GOT3 (cell line): ENCODE measurements around the gene RAD51B.

ENCODE experiments used
- DNase-seq: peaks from one replicate; lab custom pipeline; 2025; ENCODE audit warnings: mixed read lengths; lab: John Stamatoyannopoulos, UW

RAD51B gene

DNA sequence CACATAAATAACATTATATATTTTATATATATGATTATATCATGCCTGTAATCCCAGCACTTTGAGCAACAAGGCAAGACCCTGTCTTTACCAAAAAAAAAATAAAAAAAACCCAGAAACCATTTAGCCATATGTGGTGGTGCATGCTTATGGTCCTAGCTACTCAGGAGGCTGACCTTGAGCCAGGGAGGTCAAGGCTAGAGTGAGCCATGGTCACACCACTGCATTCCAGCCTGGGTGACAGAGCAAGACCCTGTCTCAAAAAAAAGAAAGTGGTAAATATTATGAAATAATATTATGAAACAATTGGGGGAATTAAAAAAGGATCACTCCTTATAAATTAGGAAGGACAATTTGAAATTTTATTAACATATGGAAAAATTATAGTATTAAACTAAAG lies 16.0 kb downstream of the RAD51B start:
- no peak for DNase-seq

DNA sequence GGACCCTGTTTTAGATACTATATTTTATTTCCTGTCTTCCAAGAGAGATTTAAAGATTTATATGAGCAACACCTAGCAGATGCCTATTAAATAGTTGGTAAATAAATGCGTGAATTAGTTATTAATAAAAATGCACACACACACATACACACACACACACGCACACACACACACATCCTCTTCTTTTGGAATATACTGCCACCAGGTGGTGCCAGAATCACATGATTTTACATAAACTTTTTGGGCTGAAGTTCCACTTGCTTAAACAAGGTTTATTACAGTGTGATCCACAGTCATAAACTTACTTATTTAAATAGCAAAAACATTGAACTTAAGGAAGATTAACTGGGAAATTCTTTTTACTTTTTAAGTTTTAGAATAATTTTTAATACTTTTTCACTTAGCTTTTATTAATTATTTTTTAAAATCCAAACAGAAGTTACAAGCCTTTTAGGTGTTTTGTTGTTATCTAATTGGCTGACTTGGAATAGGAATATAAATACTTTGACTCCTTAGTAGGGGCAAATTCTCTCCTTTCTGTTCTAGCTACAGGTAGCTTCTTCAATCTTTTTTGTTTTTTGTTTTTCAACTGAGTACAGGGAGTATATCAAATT lies 17.5 kb downstream of the RAD51B start:
- DNase-seq = no peak

DNA sequence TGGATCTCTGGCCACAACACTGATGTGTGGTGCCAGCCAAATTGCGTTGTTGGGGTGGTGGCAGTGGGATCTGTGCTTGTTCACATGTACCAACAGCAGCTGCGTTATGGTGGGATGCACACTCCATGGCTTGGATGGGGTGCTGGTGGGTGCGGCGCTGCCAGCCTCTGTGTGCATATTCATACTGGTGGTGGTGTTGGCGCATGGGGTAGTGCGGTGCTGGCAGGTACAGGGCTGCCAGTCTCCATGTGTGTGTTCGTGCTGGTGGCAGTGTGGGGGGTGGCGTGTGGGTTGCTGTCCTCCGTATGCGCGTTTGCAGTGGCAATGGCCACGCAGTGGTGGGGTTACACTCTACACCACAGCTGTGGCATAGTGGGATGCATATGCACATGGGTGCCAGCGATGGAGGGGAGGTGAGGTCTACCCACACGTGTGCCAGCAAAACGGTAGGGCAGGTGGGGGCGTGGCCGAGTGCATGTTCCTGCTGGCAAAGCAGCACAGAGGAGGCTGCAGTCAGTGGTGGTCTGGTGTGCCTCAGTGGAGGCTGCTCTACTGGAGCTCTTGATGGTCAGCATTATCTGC lies 26.5 kb downstream of the RAD51B start:
- DNase-seq = no peak

DNA sequence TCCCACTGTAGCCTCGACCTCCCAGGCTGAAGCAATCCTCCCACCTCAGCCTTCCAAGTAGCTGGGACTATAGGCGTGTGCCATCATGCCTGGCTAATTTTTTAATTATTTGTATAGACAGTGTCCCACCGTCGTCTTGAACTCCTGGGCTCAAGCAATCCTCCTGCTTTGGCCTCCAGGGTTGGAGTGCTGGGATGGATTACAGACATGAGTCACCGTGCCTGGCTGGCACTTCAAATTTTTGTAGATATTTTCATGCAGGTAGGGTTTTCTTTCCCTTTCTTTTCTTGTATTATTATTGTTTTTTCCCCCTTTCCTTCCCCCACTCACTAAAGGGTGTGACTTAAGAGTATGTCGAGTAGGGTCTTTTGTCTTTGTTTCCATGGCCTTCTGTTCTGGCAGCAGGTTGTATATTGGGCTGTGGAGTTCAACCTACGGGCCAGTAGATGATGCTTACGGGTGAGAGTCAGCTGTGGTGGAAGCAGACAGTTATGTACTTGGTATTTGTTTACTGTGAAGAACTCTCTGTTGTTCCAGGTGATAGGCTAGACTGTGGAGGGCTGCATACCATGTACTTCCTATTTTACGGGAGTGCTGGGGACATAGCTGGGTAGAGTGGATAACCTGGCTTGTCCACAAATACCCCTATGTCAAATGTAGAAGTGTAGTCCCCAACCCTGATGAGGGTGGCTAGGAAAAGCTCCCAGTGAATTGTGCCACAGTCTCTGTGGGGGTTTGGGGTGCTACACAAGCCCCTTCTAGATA lies 30.7 kb downstream of the RAD51B start:
- no peak for DNase-seq

DNA sequence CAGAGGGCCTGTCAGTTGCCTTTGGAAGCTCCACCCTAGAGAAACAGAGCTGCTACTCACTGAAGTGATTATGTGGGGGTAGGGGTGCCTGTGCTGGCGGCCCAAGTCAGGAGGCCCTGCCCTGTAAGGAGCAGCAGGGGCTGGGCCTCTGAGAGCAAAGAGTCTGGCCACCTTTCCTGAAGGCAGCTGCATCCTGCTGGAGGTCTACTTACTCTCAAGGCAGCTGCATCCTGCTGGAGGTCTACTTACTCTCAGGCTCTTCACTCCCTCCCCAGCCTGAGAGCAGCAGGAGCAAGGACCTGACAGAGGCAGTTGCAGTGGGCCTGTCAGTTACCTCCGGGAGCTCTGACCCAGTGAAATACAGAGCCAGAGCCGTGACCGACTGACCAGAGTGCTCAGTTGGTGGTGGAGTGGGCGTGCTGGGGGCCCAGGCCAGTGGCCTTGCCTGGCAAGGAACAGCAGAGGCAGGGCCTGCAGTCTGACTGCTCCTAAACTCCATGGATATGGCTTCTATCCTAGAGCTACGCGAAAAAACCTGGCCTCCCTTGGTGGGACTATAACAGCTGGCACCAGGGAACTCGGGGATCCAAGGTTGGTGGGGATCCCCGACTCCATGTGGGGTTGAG lies 32.3 kb downstream of the RAD51B start:
- no peak for DNase-seq

DNA sequence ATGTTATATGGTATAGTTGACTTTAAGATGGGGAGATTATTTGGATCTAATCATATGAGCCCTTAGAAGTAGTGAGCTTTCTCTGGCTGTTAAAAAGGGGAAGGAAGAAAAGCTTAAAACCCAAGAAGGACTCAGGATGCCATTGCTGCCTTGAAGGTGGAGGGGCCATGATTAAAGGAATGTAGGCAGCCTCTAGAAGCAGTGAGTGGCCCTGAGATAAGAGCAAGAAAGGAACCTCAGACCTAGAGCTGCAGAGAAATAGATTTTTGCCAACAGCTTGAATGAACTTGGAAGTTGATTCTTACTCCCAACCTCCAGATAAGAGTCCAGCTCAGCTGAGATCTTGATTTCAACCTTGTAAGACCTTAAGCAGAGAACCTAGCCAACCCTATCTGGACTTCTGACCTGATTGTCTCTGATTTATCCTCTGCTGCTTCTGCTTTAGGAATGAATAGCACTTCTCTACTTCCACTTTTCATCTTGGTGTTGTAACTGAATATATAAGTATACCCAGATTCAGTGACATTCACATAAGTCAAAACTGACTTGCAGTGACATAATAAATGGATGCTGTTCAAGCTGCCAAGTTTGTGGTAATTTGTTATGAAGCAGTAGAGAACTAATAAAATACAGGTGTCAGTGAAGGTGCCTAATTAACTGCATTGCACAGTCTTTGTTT lies 33.5 kb downstream of the RAD51B start:
- no peak for DNase-seq

DNA sequence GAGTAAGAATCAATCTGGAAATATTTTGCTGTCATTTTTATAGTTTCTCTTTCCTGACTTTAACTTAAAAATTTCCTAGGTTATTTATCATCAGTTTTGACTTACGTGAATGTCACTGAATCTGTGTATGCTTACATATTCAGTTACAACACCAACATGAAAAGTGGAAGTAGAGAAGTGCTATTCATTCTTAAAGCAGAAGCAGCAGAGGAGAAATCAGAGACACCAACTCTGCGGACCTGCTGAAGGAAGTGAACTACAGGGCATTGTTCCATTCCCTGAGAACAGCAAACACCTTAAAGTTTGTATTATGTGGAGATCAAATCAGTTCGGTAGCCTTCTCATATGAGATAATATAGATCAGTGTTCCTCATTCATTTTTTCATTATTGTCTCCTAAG lies 34.1 kb downstream of the RAD51B start:
- DNase-seq = no peak

DNA sequence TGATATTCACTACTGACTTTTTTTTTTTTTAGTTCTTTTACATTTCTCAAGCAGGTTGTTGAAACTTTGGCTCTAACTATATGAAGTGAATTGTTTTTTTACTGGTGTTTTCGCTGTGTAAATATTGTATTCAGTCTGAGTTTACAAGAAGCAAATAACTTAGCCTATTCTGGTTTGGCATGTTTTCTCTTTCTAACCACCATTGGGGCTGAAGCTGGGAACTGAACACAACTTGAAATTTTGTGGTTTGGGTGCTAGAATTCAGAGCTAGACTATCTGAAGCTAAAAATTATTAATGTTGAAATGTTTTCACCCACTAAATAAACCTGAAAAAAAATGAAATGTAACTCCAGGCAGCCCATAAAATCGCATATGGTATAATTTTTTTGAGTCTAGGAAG lies 37.2 kb downstream of the RAD51B start:
- no peak for DNase-seq

DNA sequence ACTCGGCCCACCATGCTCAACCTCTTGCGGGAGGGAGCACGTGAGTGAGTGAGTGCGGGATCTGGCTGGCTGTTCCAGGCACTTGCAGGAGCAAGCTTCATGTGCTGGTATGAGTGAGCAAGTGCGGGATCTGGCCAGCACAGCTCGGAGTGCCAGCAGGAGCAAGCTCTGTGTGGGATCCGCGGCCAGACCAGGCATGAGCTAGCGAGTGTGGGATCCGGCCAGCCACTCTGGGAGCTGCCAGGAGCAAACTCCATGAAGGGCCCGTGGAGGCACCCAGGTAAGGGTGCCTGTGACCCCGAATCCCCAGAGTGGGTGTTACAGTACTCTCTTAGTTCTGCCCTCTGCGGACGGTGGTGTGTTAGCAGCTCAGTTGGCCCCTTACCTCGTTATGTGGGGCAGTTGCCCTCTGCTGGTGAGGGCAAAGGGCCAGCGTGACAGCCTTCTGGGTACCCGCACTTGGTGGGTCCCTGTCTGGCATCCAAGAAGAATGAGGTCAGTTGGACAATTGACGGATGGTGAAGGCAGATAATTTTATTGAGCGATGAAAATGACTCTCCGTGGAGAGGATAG lies 38.3 kb downstream of the RAD51B start:
- DNase-seq = no peak

DNA sequence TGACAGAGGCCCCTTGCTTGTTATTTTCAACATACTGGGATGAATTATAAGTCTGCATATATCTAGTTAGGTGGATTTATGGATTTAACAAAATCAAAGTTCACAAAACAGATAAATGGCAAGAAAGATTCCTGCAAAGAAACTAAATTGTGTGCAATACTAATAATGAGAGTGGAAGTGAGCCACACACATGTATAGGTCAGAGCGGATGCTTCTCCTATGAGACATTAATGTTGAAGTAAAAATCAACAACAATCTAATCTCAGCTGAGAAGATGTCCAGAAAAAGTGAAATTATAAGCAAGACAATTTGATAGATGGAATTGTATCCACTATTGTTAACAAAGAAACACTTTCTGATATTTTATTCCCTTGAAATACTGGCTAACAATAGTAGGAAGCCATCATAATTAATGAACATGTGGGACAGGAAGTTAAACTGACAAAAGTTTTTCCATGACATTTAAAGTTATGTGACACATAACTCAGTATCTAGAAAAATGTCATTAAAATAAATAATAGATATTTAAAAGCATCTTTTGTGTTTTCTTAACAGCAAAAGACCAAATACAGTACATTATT lies 39.7 kb downstream of the RAD51B start:
- no peak for DNase-seq

DNA sequence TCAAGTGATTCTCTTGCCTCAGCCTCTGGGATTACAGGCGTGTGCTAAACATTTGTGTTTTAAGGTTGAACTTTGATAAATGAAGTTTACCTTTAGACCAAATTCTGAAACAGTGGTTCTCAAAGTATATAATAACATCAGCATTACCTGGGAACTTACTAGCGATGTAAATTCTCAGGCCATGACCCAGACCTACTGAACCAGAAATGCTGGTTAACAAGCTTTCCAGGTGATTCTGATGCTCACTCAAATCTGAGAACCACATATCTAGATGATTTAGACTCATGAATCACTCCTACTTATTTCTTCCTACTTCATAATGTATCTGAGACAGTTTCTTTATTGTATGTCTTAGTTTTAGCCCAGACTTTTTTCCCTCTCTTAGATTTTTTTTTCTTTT lies 43.6 kb downstream of the RAD51B start:
- no peak for DNase-seq

DNA sequence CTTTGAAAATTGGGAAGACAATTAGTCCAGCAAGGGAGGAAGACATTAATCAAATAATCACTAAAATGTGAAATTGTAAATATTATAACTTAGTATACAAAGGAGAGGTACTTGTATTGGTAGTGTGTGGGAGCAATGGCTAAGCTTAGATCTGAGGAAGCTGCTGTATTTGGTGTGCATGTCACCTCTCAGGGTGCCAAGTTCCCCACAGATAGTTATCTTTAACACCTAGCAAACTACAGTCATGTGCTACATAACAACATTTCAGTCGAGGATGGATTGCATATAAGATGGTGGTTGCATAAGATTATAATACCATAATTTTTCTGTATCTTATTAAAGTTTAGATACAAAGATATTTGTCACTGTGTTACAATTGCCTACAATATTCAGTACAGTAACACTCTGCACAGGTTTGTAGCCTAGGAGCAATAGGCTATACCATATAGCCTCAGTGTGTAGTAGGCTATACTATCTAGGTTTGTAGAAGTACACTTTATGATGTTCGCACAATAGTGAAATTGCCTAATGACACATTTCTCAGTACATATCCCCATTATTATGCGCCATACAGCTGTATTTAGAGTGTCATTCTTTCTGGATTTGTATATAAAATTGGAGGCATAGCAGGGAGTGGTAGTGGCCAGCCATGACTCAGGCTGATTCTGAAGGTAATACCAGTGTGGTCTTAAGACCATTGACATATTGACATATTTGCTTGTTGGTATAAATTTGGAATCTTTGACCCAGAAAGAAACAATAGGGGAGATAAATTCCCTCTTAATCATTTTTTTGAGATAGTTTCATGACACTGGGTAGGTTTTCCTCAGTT lies 55.8 kb downstream of the RAD51B start:
- no peak for DNase-seq

DNA sequence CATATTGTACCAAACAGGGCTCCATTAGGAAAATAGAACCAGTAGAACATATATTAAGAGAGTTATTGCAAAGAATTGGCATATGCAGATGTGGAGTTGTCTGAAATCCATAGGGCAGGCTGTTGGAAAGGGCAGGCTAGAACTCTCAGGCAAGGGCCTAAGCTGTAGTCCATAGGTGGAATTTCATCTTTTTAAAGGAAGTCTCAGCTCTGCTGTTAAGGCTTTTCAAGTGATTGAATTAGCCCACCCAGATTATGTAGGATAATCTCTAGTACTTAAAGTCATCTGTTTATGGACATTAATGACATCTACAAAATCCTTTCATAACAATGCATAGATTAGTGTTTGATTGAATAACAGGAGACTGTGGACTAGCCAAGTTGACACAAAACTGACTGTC lies 59.4 kb downstream of the RAD51B start:
- DNase-seq = no peak

DNA sequence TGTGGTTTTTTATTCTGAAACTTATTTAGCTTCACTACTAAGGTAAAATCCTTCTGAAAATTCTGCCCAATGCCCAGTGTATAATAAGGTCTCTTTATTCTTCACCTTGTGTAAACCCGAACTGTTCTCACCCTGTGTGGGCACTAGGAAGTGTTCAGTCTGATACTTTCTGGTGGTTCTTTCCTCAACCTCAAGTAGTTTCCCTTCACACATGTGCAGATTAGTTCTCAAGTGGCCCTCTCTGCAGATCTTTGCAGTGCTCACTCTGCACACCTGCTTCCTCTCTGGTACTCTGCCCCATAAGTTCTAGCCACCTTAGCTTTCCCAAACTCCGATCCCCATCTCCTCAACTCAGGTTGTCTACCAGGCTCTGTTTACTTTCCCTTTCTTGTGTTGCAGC lies 61.6 kb downstream of the RAD51B start:
- DNase-seq = no peak

DNA sequence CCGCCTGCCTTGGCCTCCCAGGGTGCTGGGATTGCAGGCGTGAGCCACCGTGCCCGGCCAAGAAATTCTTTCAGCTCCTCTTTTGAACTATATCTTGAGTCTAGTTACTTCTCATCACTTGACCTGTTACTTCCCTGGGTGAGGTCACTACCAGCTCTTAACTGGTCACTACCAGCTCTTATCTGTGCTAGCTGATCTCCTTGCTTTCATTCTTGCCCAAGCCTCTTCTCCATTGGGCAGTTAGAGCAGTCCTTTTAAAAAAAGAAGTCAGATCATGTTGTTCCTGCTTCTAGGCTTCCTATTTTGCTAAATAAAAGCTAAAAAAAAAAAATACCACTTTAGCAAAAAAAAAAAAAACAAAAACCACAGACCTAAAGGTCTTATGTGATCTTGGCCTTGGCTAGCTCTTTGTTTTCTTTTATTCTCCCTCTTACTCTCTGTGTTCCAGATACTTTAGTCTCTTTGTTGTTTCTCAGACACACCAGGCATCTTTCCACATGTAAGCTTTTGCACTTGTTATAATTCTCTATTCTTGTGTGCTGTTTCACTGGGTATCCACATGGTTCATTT lies 63.5 kb downstream of the RAD51B start:
- no peak for DNase-seq

DNA sequence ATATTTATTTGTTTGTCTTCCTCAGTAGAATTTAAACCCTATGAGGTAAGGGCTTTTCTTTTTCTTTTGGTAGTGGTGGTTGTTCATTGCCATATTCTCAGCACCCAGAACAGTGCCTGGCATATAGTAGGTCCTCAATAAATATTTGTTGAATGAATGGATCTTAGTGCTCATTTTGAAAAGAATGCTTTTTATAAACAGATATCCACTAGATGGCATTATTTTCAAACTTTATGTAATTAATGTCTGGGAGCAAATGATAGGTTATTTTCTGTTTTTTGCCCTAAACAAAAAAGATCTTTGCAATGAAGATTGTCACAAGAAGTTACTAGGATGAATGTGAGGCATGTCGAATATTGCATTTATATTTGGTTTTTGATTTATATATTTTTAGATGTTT lies 64.1 kb downstream of the RAD51B start:
- no peak for DNase-seq

DNA sequence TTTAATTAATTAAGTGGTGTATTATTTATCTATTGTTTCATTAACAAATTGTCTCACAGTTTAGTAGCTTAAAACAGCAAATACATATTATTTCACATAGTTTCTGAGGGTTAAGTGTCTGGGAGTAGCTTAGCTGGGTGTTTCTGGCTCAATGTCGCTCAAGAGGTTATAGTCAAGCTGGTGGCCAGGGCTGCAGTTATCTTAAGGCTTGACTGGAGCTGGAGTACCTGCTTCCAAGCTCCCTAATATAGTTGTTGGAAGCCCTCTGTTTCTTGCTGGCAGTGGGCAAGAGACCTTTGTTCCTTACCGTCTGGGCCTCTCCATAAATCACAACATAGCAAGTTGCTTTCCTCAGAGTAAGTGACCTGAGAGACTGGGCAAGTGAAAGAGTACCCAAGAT lies 66.6 kb downstream of the RAD51B start:
- no peak for DNase-seq

DNA sequence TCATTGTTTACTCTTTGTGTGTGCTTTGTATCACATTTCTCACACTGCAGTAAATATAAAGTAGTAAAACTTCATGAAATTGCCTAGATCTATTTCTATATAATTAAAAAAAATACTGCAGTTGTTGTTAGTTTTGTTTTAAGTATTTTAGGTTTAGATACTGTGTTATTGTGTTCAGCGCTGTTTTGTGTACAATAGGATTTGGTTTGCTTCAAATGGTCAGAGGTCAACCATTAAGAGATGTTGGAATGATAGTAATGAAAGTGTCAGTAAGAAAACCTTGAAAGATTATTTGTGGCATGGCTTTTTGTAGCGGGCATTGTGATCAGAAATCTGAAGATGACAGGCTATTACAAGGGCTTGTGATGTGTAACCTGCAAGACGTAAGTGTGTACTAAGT lies 67.9 kb downstream of the RAD51B start:
- no peak for DNase-seq

DNA sequence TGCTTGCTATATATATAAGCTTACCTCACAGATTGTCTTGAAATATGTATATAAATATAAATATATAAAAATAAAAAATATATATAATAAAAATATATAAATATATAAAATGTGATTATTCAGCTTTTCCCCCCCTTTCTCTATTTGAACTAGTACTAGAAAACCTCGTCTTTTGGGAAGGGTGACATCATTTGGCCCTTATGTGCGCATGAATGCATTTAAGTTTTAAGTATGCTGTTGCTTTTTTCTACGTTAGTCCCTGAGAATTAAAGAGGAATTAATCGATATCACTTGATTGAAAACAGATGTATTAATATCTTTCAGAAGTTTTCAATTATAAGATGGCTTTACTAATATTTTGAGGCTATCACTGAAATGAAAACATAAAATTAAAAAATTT lies 69.9 kb downstream of the RAD51B start:
- no peak for DNase-seq

DNA sequence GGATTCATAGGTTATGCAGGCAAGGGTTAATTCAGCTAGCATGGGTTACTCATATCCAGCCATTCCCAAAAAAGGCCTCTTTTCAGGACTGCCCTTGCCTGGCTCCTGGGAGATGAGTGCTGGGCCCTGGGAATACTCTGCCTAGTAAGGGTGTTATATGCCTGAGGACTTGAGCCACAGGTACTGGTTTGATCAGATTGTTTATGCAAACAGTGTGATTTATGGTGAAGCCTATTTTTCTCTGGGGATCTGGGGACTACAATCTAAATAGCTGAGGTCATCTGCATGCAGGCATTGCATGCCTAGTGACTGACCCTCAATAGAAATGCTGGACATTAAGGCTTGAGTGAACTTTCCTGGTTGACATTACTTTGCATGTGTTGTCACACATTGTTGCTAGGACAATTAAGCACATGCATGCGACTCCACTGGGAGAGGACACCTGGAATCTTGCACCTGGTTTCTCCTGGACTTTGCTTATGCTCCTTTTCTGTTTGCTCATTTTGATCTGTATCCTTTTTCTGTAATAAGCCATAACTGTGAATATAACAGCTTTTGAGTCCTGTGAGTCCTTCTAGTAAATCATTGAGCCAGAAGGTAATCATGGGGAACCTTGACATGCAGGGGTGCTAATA lies 73.0 kb downstream of the RAD51B start:
- DNase-seq = no peak
